Caco-2 (cell line): ENCODE data around the gene LMTK3. TPM values are rescaled to one million over a fixed set of nuclear protein-coding genes. Genes with fewer than 3 reads are reported as not detected.

Experiments used
- BruUV-seq: library from RNA; stranded (reverse); fragments of 400-500 nt; replicated peaks from 2 replicates; lab custom pipeline; 2021; lab: Mats Ljungman, UMichigan
- CTCF ChIA-PET: fragments of 300-600 bp; sonication (Branson Sonifier 250); formaldehyde crosslinking; loops from one replicate; lab custom pipeline; 2022; ENCODE audit warnings: antibody characterized with exemption; lab: Charles Lee
- POLR2A ChIA-PET: fragments of 300-600 bp; sonication (Branson Sonifier 250); formaldehyde crosslinking; loops from one replicate; lab custom pipeline; 2022; ENCODE audit warnings: antibody characterized with exemption; lab: Charles Lee
- DNase-seq, 2 experiments: peaks; one replicate each; pipeline versions ENCODE4 v3.0.0 to v3.0.0-alpha.2; 2020 to 2022
- H3K27me3 ChIP-seq: replicated peaks from 2 replicates; pipeline ENCODE4 v1.6.0; 2011; ENCODE audit warnings: low read length; ENCODE audit not compliant: control insufficient read depth, insufficient read depth
- H3K36me3 ChIP-seq: 2 replicates; pipeline ENCODE4 v1.5.1; 2011; ENCODE audit warnings: low read length; ENCODE audit not compliant: control insufficient read depth, insufficient read depth
- H3K4me1 ChIP-seq: fragments of 250-450 bp; sonication (Bioruptor Pico); 2 replicates; pipeline ENCODE4 v1.5.1; 2020; ENCODE audit warnings: mild to moderate bottlenecking
- H3K4me3 ChIP-seq: 2 replicates; pipeline ENCODE4 v1.5.1; 2011; ENCODE audit warnings: low read depth, mild to moderate bottlenecking, control low read depth, low read length
- H3K9me3 ChIP-seq: fragments of 250-450 bp; sonication (Bioruptor Pico); 2 replicates; pipeline ENCODE4 v1.5.1; 2020; ENCODE audit warnings: mild to moderate bottlenecking, moderate library complexity
- H3K27ac Mint-ChIP-seq: one replicate; pipeline ENCODE4 v1.8.0; 2022; ENCODE audit warnings: mixed read lengths; ENCODE audit not compliant: unreplicated experiment
- H3K27me3 Mint-ChIP-seq: one replicate; pipeline ENCODE4 v1.8.0; 2022; ENCODE audit warnings: mixed read lengths; ENCODE audit not compliant: insufficient read depth, unreplicated experiment
- H3K36me3 Mint-ChIP-seq: one replicate; pipeline ENCODE4 v1.8.0; 2022; ENCODE audit warnings: mild to moderate bottlenecking, mixed read lengths; ENCODE audit not compliant: insufficient read depth, unreplicated experiment
- H3K4me1 Mint-ChIP-seq: one replicate; pipeline ENCODE4 v1.8.0; 2022; ENCODE audit warnings: low read depth, mixed read lengths; ENCODE audit not compliant: unreplicated experiment
- H3K4me3 Mint-ChIP-seq: one replicate; pipeline ENCODE4 v1.8.0; 2022; ENCODE audit warnings: mild to moderate bottlenecking, moderate library complexity, mixed read lengths; ENCODE audit not compliant: unreplicated experiment
- H3K9me3 Mint-ChIP-seq: one replicate; pipeline ENCODE4 v1.8.0; 2022; ENCODE audit warnings: mixed read lengths; ENCODE audit not compliant: unreplicated experiment
- CTCF ChIP-seq, 2 experiments: fragments of 200-600 bp in 1 of 2; IDR thresholded peaks; 1 replicate in 1 of 2; 2 replicates in 1 of 2; pipeline versions ENCODE4 v1.5.1 to v1.8.0; 2011 to 2022; ENCODE audit warnings: antibody characterized with exemption in 1 of 2, control low read depth in 1 of 2, inconsistent platforms in 1 of 2, low read depth in 1 of 2, low read length in 1 of 2, mild to moderate bottlenecking in 1 of 2, moderate library complexity in 1 of 2; ENCODE audit not compliant: insufficient read depth in 1 of 2, severe bottlenecking in 1 of 2, unreplicated experiment in 1 of 2
- intact Hi-C: fragments of 100-400 bp; cut with micrococcal nuclease; formaldehyde crosslinking; loops from one replicate; pipeline ENCODE4 v1.10.0; 2022; ENCODE audit not compliant: unreplicated experiment
- total RNA-seq: library from RNA; stranded (reverse); gene quantifications from 2 replicates; pipeline ENCODE4 v1.2.3, GENCODE V29; 2022

The LMTK3 gene
- total RNA-seq, 1 experiment from 2014 or later: 22.6 TPM

- H3K4me3 ChIP-seq: no peak overlapping the region
- CTCF ChIA-PET: interaction anchor here (0.7 kb wide), 2 partner anchors 335 to 1559 kb away, joined by 4 to 8 read pairs; no protein-coding TSS in a partner anchor
- H3K27me3 ChIP-seq: no peaks in the 10 kb centered on the region
- no peak for TF ChIP-seq CTCF (IDR thresholded peaks at IDR 0.05; ENCODE audit: insufficient read depth in 1 of 2, low read depth in 1 of 2, low read length in 1 of 2, severe bottlenecking in 1 of 2, unreplicated experiment in 1 of 2)
- DNase-seq: no peak
- H3K4me3 Mint-ChIP-seq: no peak overlapping the region
- no peak overlapping the region for H3K27ac Mint-ChIP-seq
- H3K9me3 ChIP-seq: no peaks in the 10 kb centered on the region
- H3K4me1 ChIP-seq: peaks cover 10% of the 10 kb centered on the region
- intact Hi-C loops: loop anchor here (2.0 kb wide), 4 partner anchors 43 to 123 kb away; a partner anchor contains a TSS
- no peaks in the 10 kb centered on the region; the same call in 1 of the 2 replicates for H3K36me3 ChIP-seq
- H3K36me3 Mint-ChIP-seq: peaks cover 33% of the 10 kb centered on the region
- peaks cover 21% of the 10 kb centered on the region for H3K4me1 Mint-ChIP-seq
- BruUV-seq: no TSS peak
- no peaks in the 10 kb centered on the region for H3K9me3 Mint-ChIP-seq
- POLR2A ChIA-PET: no interaction called here
- H3K27me3 Mint-ChIP-seq: no peaks in the 10 kb centered on the region
These were observed 67.9 kb downstream of the LMTK3 start for GRCh38 chr19:48443731-48444128.

DNA sequence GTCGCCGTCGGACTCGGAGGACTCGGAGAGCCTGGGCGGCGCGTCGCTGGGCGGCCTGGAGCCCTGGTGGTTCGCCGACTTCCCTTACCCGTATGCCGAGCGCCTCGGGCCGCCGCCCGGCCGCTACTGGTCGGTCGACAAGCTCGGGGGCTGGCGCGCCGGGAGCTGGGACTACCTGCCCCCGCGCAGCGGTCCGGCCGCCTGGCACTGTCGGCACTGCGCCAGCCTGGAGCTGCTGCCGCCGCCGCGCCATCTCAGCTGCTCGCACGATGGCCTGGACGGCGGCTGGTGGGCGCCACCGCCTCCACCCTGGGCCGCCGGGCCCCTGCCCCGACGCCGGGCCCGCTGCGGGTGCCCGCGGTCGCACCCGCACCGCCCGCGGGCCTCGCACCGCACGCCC is 68.4 kb downstream of the LMTK3 start:
- peaks cover 10% of the 10 kb centered on the region for H3K4me1 ChIP-seq
- no peaks in the 10 kb centered on the region for H3K27me3 ChIP-seq
- H3K36me3 ChIP-seq: no peaks in the 10 kb centered on the region
- Mint-ChIP-seq H3K36me3 (peaks cover 29% of the 10 kb centered on the region), H3K4me3 (no peak overlapping the region), H3K27me3 (no peaks in the 10 kb centered on the region), H3K9me3 (no peaks in the 10 kb centered on the region), H3K27ac (no peak overlapping the region), H3K4me1 (peaks cover 17% of the 10 kb centered on the region)
- ChIA-PET CTCF (interaction anchor here (0.7 kb wide), 2 partner anchors 336 to 1559 kb away, joined by 4 to 8 read pairs; no protein-coding TSS in a partner anchor), POLR2A (no interaction called here)
- no peak for TF ChIP-seq CTCF (IDR thresholded peaks at IDR 0.05; ENCODE audit: insufficient read depth in 1 of 2, low read depth in 1 of 2, low read length in 1 of 2, severe bottlenecking in 1 of 2, unreplicated experiment in 1 of 2)
- H3K9me3 ChIP-seq: no peaks in the 10 kb centered on the region
- no peak for DNase-seq
- intact Hi-C loops: no loop called here
- H3K4me3 ChIP-seq: no peak overlapping the region
- BruUV-seq: no TSS peak

DNA sequence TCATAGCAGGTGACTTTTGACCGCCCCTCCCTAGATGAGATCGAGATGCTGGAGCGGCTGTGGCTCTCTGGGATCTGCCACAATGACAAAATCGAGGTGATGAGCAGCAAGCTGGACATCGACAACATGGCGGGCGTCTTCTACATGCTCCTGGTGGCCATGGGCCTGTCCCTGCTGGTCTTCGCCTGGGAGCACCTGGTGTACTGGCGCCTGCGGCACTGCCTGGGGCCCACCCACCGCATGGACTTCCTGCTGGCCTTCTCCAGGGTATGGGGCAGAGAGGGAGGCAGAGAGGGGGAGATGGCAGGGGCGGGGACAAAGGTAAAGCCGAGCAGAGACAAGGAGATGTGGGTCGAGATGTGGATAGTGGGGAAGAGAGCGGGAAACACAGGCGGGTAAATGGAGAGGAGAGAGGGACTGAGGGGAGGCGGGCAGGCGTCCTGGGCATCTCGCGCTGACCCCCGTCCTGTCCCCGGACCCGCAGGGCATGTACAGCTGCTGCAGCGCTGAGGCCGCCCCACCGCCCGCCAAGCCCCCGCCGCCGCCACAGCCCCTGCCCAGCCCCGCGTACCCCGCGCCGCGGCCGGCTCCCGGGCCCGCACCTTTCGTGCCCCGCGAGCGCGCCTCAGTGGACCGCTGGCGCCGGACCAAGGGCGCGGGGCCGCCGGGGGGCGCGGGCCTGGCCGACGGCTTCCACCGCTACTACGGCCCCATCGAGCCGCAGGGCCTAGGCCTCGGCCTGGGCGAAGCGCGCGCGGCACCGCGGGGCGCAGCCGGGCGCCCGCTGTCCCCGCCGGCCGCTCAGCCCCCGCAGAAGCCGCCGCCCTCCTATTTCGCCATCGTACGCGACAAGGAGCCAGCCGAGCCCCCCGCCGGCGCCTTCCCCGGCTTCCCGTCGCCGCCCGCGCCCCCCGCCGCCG is 69.3 kb downstream of the LMTK3 start:
- ChIA-PET CTCF (no interaction called here), POLR2A (no interaction called here)
- H3K9me3 Mint-ChIP-seq: no peaks in the 10 kb centered on the region
- H3K4me3 Mint-ChIP-seq: no peak overlapping the region
- no peak overlapping the region for H3K4me3 ChIP-seq
- no peak for DNase-seq
- H3K4me1 ChIP-seq: peaks cover 10% of the 10 kb centered on the region
- intact Hi-C loops: no loop called here
- no peaks in the 10 kb centered on the region for H3K27me3 Mint-ChIP-seq
- H3K27ac Mint-ChIP-seq: no peak overlapping the region
- no peak for TF ChIP-seq CTCF (IDR thresholded peaks at IDR 0.05; ENCODE audit: insufficient read depth in 1 of 2, low read depth in 1 of 2, low read length in 1 of 2, severe bottlenecking in 1 of 2, unreplicated experiment in 1 of 2)
- H3K9me3 ChIP-seq: no peaks in the 10 kb centered on the region
- H3K4me1 Mint-ChIP-seq: peaks cover 20% of the 10 kb centered on the region
- H3K36me3 Mint-ChIP-seq: peaks cover 20% of the 10 kb centered on the region
- H3K27me3 ChIP-seq: no peaks in the 10 kb centered on the region
- no TSS peak for BruUV-seq
- no peaks in the 10 kb centered on the region for H3K36me3 ChIP-seq
